Measurements from ENCODE around the gene HERC4. TPM values are rescaled to one million over a fixed set of nuclear protein-coding genes. Genes with fewer than 3 reads are reported as not detected.
"Not testable (repeated sequence)": the region's sequence is repeated elsewhere in the genome, so short reads cannot be mapped to it uniquely, and the experiment has no call there.

Gene HERC4
- total RNA-seq, 3 donors from 2014 or later = 16.5 to 22.8 (median 20.3) TPM

DNA sequence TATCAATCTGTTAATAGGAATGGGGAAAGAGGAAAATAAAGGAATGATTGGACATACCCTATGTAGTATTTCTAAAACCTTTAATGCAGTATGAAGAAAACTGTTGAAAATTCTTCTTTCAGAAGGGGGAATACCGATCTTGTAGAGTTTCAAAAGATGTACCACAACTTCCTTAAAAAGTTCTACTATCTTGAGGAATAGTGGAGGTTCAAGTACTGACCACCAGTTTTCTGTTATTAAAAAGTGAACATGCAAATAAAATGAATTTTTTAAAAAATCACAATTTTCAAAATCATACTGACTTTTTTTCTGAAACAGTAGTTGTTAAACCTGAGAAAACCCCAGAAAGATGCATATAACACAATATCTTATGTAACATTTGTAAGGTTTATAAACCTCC is 86.5 kb downstream of the HERC4 start:
- H3K4me3 Mint-ChIP-seq = no peak overlapping the region
- H3K9me3 Mint-ChIP-seq = no peaks in the 10 kb centered on the region
- no peak for DNase-seq
- peaks cover 38% of the 10 kb centered on the region for H3K36me3 Mint-ChIP-seq (ENCODE audit: insufficient read depth)
- no peaks in the 10 kb centered on the region for H3K27me3 Mint-ChIP-seq (ENCODE audit: low read depth)
- ATAC-seq = no peak
- peaks cover 9% of the 10 kb centered on the region for H3K4me1 Mint-ChIP-seq (ENCODE audit: low read depth)

GRCh38 chr10:67982603-67983002 is 92.5 kb downstream of the HERC4 start:
- not testable (repeated sequence) for H3K4me1 Mint-ChIP-seq (ENCODE audit: low read depth); DNase-seq; H3K9me3 Mint-ChIP-seq; H3K4me3 Mint-ChIP-seq; H3K27me3 Mint-ChIP-seq (ENCODE audit: low read depth); ATAC-seq
- H3K36me3 Mint-ChIP-seq (ENCODE audit: insufficient read depth) = peaks cover 39% of the 10 kb centered on the region

DNA sequence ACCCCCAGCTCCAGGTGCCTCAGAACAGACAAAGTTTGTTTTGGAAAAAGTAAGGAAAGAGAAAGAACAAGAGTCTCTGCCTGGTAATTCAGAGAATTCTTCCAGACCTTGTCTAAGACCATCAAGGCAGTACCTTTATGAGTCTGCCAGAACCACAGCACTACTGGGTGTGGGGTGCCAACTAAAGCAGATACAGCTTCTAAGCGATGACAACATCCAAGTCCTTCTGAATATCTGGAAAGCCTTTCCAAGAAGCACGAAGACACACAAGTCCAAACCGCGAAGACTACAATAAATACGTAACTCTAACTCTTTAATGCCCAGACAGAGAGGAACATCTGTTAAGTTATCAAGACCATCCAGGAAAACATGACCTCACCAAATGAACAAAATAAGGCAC is 96.3 kb downstream of the HERC4 start:
- no peak for DNase-seq
- Mint-ChIP-seq H3K4me1 (ENCODE audit: low read depth) (no peaks in the 10 kb centered on the region), H3K27me3 (ENCODE audit: low read depth) (no peaks in the 10 kb centered on the region), H3K36me3 (ENCODE audit: insufficient read depth) (peaks cover 50% of the 10 kb centered on the region), H3K4me3 (no peak overlapping the region), H3K9me3 (no peaks in the 10 kb centered on the region)
- no peak for ATAC-seq

- ATAC-seq = no peak
- Mint-ChIP-seq H3K4me3 (no peak overlapping the region), H3K27me3 (ENCODE audit: low read depth) (no peaks in the 10 kb centered on the region), H3K4me1 (ENCODE audit: low read depth) (no peaks in the 10 kb centered on the region), H3K36me3 (ENCODE audit: insufficient read depth) (peaks cover 54% of the 10 kb centered on the region), H3K9me3 (peaks cover 7% of the 10 kb centered on the region)
- no peak for DNase-seq
Observed at GRCh38 chr10:67977251-67977650, 97.8 kb downstream of the HERC4 start.

DNA sequence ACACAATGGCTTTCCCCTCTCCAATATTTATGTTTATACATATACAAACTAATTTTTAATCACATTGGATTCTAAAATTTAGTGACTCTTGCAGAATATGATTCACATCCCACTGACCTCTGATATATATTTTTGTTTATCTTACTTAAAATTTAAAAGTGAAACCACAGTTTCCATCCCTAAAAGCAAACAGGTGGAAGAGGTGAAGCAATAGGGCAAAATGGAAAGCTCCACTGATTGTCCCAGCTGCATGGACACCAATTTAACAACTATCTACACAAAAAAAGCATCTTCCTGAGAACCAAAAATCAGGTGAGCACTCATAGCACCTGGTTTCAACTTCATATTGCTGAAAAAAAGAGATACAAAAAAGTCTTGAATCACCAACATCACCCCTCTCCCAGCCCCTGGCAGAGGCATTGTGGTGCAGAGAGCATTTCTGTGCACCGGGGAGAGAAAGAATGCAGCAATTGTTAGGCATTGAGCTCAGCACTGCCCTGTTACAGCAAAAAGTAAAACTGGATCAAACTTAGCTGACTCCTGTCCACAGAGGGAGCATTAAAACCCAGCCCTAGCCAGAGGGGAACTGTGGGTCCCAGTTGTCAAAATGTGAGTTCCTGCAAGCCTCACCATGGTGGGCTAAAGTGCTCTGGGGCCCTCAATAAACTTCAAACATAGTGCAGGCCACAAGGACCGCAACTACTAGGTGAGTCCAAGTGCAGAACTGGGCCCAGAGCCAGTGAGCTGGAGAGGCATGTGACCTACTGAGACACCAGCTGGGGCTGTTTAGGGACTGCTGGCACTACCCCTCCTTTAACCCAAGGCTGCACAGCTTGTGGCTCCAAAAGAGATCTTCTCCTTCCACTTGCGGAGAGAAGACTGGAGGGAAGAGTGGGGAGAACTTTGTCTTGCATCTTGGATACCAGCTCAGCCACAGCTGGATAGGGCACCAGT is 98.5 kb downstream of the HERC4 start:
- Mint-ChIP-seq H3K4me1 (ENCODE audit: low read depth) (no peaks in the 10 kb centered on the region), H3K36me3 (ENCODE audit: insufficient read depth) (peaks cover 57% of the 10 kb centered on the region), H3K4me3 (no peak overlapping the region), H3K27me3 (ENCODE audit: low read depth) (no peaks in the 10 kb centered on the region), H3K9me3 (peaks cover 7% of the 10 kb centered on the region)
- DNase-seq (no peak), ATAC-seq (no peak)

DNA sequence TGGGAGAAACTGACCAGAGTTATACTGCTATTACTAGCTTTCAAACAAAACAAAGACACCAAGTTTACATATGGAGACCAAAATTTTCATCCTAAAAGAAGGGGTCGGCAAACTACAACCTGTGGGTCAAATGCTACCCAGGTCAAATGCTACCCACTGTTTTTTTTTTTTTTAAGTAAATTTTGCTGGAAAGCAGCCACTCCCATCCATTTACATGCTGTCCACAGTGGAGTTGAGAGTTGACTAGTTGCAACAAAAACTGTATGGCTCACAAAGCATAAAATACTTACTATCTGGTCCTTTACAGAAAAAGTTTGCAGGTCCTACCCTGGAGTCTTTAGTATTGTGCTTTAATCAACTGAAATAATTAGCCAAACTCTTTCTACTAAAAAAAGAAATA is 99.2 kb downstream of the HERC4 start:
- Mint-ChIP-seq H3K4me3 (no peak overlapping the region), H3K4me1 (ENCODE audit: low read depth) (no peaks in the 10 kb centered on the region), H3K36me3 (ENCODE audit: insufficient read depth) (peaks cover 57% of the 10 kb centered on the region), H3K9me3 (peaks cover 7% of the 10 kb centered on the region), H3K27me3 (ENCODE audit: low read depth) (no peaks in the 10 kb centered on the region)
- DNase-seq (no peak), ATAC-seq (no peak)

- H3K36me3 Mint-ChIP-seq (ENCODE audit: insufficient read depth) = peaks cover 51% of the 10 kb centered on the region
Observed at GRCh38 chr10:67971311-67971710, 103.8 kb downstream of the HERC4 start.

GRCh38 chr10:67969875-67970274 is 105.2 kb downstream of the HERC4 start:
- Mint-ChIP-seq H3K36me3 (ENCODE audit: insufficient read depth) (peaks cover 51% of the 10 kb centered on the region), H3K27me3 (ENCODE audit: low read depth) (no peaks in the 10 kb centered on the region), H3K4me3 (no peak overlapping the region), H3K4me1 (ENCODE audit: low read depth) (peaks cover 5% of the 10 kb centered on the region), H3K9me3 (peaks cover 7% of the 10 kb centered on the region)
- DNase-seq (no peak), ATAC-seq (no peak)

More at GRCh38 chr10:67971311-67971710, 103.8 kb downstream of the HERC4 start:
- Mint-ChIP-seq H3K4me1 (ENCODE audit: low read depth) (peaks cover 5% of the 10 kb centered on the region), H3K4me3 (no peak overlapping the region), H3K9me3 (peaks cover 7% of the 10 kb centered on the region), H3K27me3 (ENCODE audit: low read depth) (no peaks in the 10 kb centered on the region)
- DNase-seq (no peak), ATAC-seq (no peak)

DNA sequence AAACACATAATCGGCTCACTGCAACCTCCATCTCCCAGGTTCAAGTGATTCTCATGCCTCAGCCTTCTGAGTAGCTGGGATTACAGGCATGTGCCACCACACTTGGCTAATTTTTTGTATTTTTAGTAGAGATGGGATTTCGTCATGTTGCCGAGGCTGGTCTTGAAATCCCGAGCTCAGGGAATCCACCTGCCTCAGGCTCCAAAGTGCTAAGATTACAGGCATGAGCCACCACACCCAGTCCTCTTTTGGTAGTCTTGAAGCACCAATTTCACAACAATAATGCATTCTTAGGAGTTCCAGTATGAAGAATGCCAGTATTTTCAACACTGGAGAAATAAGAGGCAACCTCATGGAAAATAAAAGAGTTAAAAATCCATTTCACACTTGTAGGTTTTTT is 109.0 kb downstream of the HERC4 start:
- not testable (repeated sequence) for ATAC-seq; H3K4me3 Mint-ChIP-seq; H3K27me3 Mint-ChIP-seq (ENCODE audit: low read depth); H3K4me1 Mint-ChIP-seq (ENCODE audit: low read depth); H3K9me3 Mint-ChIP-seq; DNase-seq
- peaks cover 48% of the 10 kb centered on the region for H3K36me3 Mint-ChIP-seq (ENCODE audit: insufficient read depth)

DNA sequence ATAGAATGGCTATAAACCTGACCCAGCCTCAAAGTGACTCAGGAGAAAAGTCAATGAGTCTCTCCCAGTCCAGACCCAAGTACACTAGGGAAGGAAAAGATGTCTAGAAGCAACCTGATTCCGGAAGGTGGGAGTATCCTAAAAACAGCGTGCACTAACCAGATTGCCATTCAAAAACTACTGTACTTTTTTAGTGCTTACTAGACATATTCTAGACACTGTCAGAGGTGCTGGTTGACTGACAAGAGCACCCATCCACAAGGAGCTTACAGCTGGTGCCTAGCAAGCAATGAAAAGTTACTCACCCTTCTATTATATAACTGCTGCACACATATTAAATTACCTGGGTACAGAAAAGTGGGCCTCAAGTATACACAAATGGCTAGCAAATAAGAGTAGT is 109.6 kb downstream of the HERC4 start:
- Mint-ChIP-seq H3K4me3 (no peak overlapping the region), H3K27me3 (ENCODE audit: low read depth) (no peaks in the 10 kb centered on the region), H3K9me3 (no peaks in the 10 kb centered on the region), H3K36me3 (ENCODE audit: insufficient read depth) (peaks cover 49% of the 10 kb centered on the region), H3K4me1 (ENCODE audit: low read depth) (peaks cover 5% of the 10 kb centered on the region)
- DNase-seq (no peak), ATAC-seq (no peak)

- Mint-ChIP-seq H3K4me1 (ENCODE audit: low read depth) (no peaks in the 10 kb centered on the region), H3K27me3 (ENCODE audit: low read depth) (no peaks in the 10 kb centered on the region), H3K36me3 (ENCODE audit: insufficient read depth) (peaks cover 30% of the 10 kb centered on the region), H3K9me3 (no peaks in the 10 kb centered on the region), H3K4me3 (no peak overlapping the region)
- DNase-seq (no peak), ATAC-seq (no peak)
Observed at GRCh38 chr10:67959839-67960476, 115.1 kb downstream of the HERC4 start.

DNA sequence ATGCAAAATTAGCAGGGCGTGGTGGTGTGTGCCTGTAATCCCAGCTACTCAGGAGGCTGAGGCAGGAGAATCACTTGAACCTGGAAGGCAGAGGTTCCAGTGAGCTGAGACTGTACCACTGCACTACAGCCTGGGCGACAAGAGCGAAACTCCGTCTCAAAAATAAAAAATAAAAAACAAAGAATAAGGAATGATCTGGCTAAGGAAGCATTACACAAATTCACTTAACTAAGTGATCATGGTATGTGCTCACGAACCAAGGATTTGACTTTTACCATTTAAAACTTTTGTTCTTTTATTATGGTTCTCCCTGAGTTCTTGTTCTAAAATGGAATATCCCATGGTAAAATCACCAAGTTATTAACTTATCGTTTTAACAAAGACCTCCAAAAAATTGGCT is 119.5 kb downstream of the HERC4 start:
- H3K9me3 Mint-ChIP-seq = no peaks in the 10 kb centered on the region
- H3K36me3 Mint-ChIP-seq (ENCODE audit: insufficient read depth) = peaks cover 26% of the 10 kb centered on the region
- H3K4me3 Mint-ChIP-seq = no peak overlapping the region
- H3K27me3 Mint-ChIP-seq (ENCODE audit: low read depth) = no peaks in the 10 kb centered on the region
- no peak for ATAC-seq
- no peak for DNase-seq
- H3K4me1 Mint-ChIP-seq (ENCODE audit: low read depth) = no peaks in the 10 kb centered on the region

GRCh38 chr10:67943917-67944316 is 131.2 kb downstream of the HERC4 start:
- H3K4me3 Mint-ChIP-seq = no peak overlapping the region
- H3K27me3 Mint-ChIP-seq (ENCODE audit: low read depth) = no peaks in the 10 kb centered on the region
- peaks cover 8% of the 10 kb centered on the region for H3K4me1 Mint-ChIP-seq (ENCODE audit: low read depth)
- ATAC-seq (no peak), DNase-seq (no peak)
- peaks cover 7% of the 10 kb centered on the region for H3K9me3 Mint-ChIP-seq
- H3K36me3 Mint-ChIP-seq (ENCODE audit: insufficient read depth) = peaks cover 39% of the 10 kb centered on the region

DNA sequence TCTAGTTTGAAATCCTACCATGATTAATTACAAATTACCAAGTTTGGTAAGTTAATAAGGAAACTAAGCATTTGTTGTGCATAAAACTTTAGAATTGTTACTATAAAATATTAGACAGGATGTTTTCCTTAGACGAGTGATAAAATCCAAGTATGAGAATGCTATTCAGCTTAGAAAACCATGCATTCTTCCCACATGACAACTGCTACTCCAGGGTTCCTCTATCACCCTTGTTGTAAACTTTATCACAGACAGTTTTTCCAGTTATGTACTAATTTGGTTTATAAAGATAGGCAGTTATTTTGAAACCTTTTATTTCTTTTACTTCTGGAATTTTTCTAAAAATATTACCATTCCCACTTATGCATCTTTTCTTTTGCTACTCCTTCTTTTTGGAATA is 138.7 kb downstream of the HERC4 start:
- ATAC-seq (no peak), DNase-seq (no peak)
- Mint-ChIP-seq H3K4me3 (no peak overlapping the region), H3K4me1 (ENCODE audit: low read depth) (no peaks in the 10 kb centered on the region), H3K27me3 (ENCODE audit: low read depth) (no peaks in the 10 kb centered on the region), H3K9me3 (no peaks in the 10 kb centered on the region), H3K36me3 (ENCODE audit: insufficient read depth) (peaks cover 24% of the 10 kb centered on the region)

GRCh38 chr10:67935223-67935622 is 139.9 kb downstream of the HERC4 start:
- no peaks in the 10 kb centered on the region for H3K27me3 Mint-ChIP-seq (ENCODE audit: low read depth)
- no peaks in the 10 kb centered on the region for H3K4me1 Mint-ChIP-seq (ENCODE audit: low read depth)
- H3K9me3 Mint-ChIP-seq = no peaks in the 10 kb centered on the region
- no peak for DNase-seq
- peaks cover 23% of the 10 kb centered on the region for H3K36me3 Mint-ChIP-seq (ENCODE audit: insufficient read depth)
- no peak for ATAC-seq
- no peak overlapping the region for H3K4me3 Mint-ChIP-seq
